SK-N-MC (cell line): ENCODE data around the gene FBXL19.

Source experiments
- DNase-seq: peaks from one replicate; pipeline ENCODE4 v3.0.0-alpha.2; 2011; ENCODE audit warnings: low read depth, low spot score
- H3K27ac ChIP-seq: fragments of 200-600 bp; sonication (generic); 2 replicates; pipeline ENCODE4 v1.5.1; 2016; ENCODE audit warnings: mixed run types
- H3K36me3 ChIP-seq: fragments of 200-600 bp; sonication (generic); 2 replicates; pipeline ENCODE4 v1.6.1; 2017; ENCODE audit warnings: antibody characterized with exemption, low read length, mixed read lengths; ENCODE audit not compliant: insufficient read depth
- H3K4me3 ChIP-seq: fragments of 200-600 bp; sonication (generic); 2 replicates; pipeline ENCODE4 v1.5.1; 2016
- H3K9ac ChIP-seq: fragments of 200-600 bp; sonication (generic); 2 replicates; pipeline ENCODE4 v1.8.0; 2017; ENCODE audit warnings: mixed run types, mixed read lengths; ENCODE audit not compliant: insufficient read length
- H3K9me3 ChIP-seq: fragments of 200-600 bp; sonication (generic); 2 replicates; pipeline ENCODE4 v1.6.1; 2017; ENCODE audit warnings: low read depth, mild to moderate bottlenecking, antibody characterized with exemption, low read length, moderate library complexity, mixed read lengths
- EZH2 ChIP-seq: fragments of 200-600 bp; sonication (generic); IDR thresholded peaks from one replicate; pipeline ENCODE4 v1.6.1; 2017; ENCODE audit warnings: antibody characterized with exemption
- FOXP2 ChIP-seq: optimal IDR thresholded peaks from 2 replicates; pipeline ENCODE3; 2011; ENCODE audit warnings: mild to moderate bottlenecking, moderate library complexity; ENCODE audit not compliant: insufficient read depth; ENCODE audit errors: extremely low read length, control extremely low read depth
- POLR2AphosphoS5 ChIP-seq: IDR thresholded peaks from 2 replicates; pipeline ENCODE4 v1.6.1; 2012; ENCODE audit warnings: mild to moderate bottlenecking, low read depth, low read length, borderline replicate concordance

FBXL19 gene

DNA sequence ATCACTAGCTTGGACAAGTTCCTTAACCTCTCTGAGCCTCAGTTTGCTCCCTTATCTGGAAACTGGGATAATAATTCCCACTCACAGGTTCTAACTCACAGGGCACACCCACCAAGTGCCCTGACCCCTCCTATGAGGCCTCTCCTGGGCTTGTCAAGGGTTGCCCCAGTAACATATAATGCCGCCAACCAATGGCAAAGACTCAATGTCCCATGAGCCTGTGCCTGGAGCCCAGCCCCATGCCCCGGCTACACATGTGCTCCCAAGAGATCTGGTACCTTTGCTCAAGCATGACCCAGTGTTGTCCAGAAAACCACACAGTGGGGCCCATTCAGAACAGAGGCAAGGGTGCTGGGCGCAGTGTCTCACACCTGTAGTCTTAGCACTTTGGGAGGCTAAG is 8.5 kb upstream of the FBXL19 start:
- Histone ChIP-seq H3K9ac (no peak overlapping the region), H3K4me3 (no peak overlapping the region), H3K36me3 (no peaks in the 10 kb centered on the region), H3K9me3 (no peaks in the 10 kb centered on the region), H3K27ac (no peak overlapping the region)
- TF ChIP-seq FOXP2 (no peak), EZH2 (no peak), POLR2AphosphoS5 (no peak)
- DNase-seq: no peak

- Histone ChIP-seq H3K27ac (no peak overlapping the region), H3K36me3 (no peaks in the 10 kb centered on the region), H3K4me3 (no peak overlapping the region), H3K9me3 (no peaks in the 10 kb centered on the region), H3K9ac (no peak overlapping the region)
- DNase-seq: no peak
- TF ChIP-seq EZH2: no peak
- no peak for TF ChIP-seq FOXP2
- TF ChIP-seq POLR2AphosphoS5: no peak
These were observed 4.8 kb upstream of the FBXL19 start for GRCh38 chr16:30918614-30919013.

DNA sequence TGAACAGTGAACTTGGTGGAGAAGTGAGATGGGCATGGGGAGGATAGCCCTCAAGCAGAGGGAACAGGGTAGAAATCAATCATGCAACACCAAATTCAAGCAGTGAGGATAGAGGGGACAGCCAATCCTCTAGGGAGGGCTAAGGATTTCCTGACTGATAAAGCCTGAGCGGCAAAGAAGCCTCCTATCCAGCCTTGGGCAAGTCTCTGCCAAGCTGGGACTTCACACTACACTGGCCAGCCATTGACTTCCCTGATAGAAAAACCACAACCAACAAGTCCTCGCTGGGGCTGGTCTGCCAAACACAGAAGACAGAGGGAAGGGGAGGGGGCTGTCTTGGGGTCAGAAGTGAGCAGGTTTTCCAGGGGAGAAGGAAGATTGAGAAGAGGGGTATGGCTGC is 2.5 kb upstream of the FBXL19 start:
- TF ChIP-seq POLR2AphosphoS5: no peak
- TF ChIP-seq EZH2: no peak
- TF ChIP-seq FOXP2: no peak
- DNase-seq: no peak
- H3K4me3 ChIP-seq: no peak overlapping the region
- no peak overlapping the region for H3K9ac ChIP-seq
- no peak overlapping the region for H3K27ac ChIP-seq
- no peaks in the 10 kb centered on the region for H3K36me3 ChIP-seq
- no peaks in the 10 kb centered on the region for H3K9me3 ChIP-seq

GRCh38 chr16:30921459-30921747 is 2.0 kb upstream of the FBXL19 start:
- no peak overlapping the region for H3K9ac ChIP-seq
- H3K4me3 ChIP-seq: peak overlapping the region; percentile 94
- TF ChIP-seq EZH2 (no peak), POLR2AphosphoS5 (no peak), FOXP2 (no peak)

DNA sequence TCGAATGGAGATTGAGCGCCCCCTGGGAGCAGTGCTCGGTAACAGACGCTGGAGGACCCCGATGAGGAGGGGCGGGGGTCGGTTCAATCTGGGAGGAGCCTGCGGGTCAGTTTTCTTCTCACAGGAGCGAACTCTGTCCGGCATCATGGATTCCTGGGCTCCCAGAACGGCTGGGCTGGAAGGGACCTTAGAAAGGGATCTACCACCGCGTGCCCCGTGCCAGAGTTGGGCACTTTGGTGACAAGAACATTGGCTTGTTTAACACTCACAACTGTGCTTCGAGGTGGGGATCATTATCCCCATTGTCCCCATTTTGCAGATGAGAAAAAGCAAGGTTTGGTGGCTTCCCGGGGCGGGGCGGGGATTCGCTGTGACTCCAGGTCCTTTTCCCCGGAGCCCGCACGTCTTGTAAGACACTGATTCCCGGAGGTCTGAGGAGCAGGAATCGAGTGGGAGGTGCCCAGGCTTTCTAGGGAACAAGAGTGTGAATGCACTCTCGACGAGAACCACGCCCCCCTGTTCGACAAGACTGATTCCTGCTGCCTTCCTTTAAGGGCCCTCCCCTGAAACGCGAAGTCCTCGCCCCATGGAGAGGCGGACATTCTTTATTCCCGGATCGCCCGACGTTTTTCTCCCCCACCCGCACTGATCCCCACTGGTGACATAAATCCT is 1.5 kb upstream of the FBXL19 start:
- DNase-seq: peak; percentile 58
- peak overlapping the region; percentile 68 for H3K9ac ChIP-seq
- H3K27ac ChIP-seq: peak overlapping the region; percentile 74; the same call in 1 of the 2 replicates
- no peaks in the 10 kb centered on the region for H3K9me3 ChIP-seq
- H3K4me3 ChIP-seq: peak overlapping the region; percentile 94
- no peak for TF ChIP-seq EZH2
- TF ChIP-seq POLR2AphosphoS5: no peak
- TF ChIP-seq FOXP2: no peak
- no peaks in the 10 kb centered on the region for H3K36me3 ChIP-seq

More at GRCh38 chr16:30921459-30921747, 2.0 kb upstream of the FBXL19 start:
- DNase-seq: no peak
- H3K27ac ChIP-seq: no peak overlapping the region
- H3K36me3 ChIP-seq: no peaks in the 10 kb centered on the region
- no peaks in the 10 kb centered on the region for H3K9me3 ChIP-seq

- H3K9me3 ChIP-seq: no peaks in the 10 kb centered on the region
- H3K36me3 ChIP-seq: no peaks in the 10 kb centered on the region
- TF ChIP-seq FOXP2: peak; percentile 63
- TF ChIP-seq POLR2AphosphoS5: no peak
- no peak for TF ChIP-seq EZH2
- peak; percentile 99 for DNase-seq
- H3K9ac ChIP-seq: peak overlapping the region; percentile 98
- H3K27ac ChIP-seq: peak overlapping the region; percentile 99
- peak overlapping the region; percentile 100 for H3K4me3 ChIP-seq
These were observed 882 bp upstream of the FBXL19 start for GRCh38 chr16:30922420-30922959.

GRCh38 chr16:30922960-30923535 is 324 bp upstream of the FBXL19 start:
- peak overlapping the region; percentile 98 for H3K9ac ChIP-seq
- no peaks in the 10 kb centered on the region for H3K9me3 ChIP-seq
- TF ChIP-seq FOXP2: no peak
- peak; percentile 58; the same call in 1 of the 2 replicates for TF ChIP-seq POLR2AphosphoS5
- TF ChIP-seq EZH2: no peak
- H3K27ac ChIP-seq: peak overlapping the region; percentile 99
- DNase-seq: peak; percentile 97
- H3K36me3 ChIP-seq: no peaks in the 10 kb centered on the region
- H3K4me3 ChIP-seq: peak overlapping the region; percentile 100

DNA sequence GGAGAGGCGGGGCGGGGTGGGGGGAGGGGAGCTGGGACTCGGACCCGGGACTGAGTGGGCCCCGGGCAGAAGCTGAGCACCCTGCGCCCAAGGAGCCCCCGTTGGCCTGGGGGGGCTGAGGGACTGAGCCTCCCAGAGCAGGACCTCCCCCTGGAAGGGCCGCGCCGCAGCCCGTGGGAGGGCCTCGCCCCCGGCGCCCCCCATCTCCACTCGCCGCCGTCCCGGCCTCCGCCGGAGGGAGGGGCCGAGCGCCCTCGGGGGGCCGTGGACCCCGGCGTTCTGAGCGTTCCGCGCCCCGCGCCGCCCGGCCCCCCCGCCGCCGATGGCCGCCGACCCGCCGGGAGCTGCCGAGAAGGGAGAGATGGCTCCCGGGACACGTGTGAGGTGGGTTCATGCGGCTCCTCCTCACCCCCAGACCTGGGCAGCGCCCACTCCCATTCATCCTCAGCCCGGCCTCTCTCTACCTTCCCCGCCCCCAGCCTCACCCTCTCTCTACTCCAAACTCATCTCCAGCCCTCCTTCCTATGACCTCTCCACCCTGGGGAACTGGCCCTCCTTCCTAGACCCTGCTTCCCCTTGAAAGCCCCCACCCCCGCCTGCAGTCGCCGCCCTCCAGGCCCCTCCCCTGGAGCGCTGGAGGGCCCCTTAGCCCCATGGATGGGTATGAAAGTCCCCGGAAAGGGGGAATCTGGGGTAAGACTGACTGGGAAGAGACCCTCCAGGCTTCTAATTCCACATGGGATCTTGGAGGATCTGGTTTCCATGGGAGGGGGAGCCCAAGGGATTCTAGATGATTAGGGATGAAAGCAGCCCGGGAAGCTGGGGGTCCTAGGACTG is 922 bp downstream of the FBXL19 start:
- H3K9ac ChIP-seq: peak overlapping the region; percentile 80
- H3K36me3 ChIP-seq: peaks cover 5% of the 10 kb centered on the region; the same call in 1 of the 2 replicates
- peak overlapping the region; percentile 100 for H3K4me3 ChIP-seq
- H3K9me3 ChIP-seq: no peaks in the 10 kb centered on the region
- DNase-seq: no peak
- H3K27ac ChIP-seq: peak overlapping the region; percentile 22; the same call in 1 of the 2 replicates
- TF ChIP-seq FOXP2 (no peak), POLR2AphosphoS5 (no peak), EZH2 (no peak)
